GM21447 (cell line): ENCODE results near the gene RC3H2.
A peak's percentile ranks its signal among the peaks of the same experiment; 100 is the strongest.
"Not testable (repeated sequence)": the region's sequence is repeated elsewhere in the genome, so short reads cannot be mapped to it uniquely, and the experiment has no call there.

ENCODE experiments used
- ATAC-seq: cut with Tn5 transposase; IDR thresholded peaks from one replicate; pipeline ENCODE4 v1.9.1; 2021; ENCODE audit not compliant: unreplicated experiment

RC3H2 gene

DNA sequence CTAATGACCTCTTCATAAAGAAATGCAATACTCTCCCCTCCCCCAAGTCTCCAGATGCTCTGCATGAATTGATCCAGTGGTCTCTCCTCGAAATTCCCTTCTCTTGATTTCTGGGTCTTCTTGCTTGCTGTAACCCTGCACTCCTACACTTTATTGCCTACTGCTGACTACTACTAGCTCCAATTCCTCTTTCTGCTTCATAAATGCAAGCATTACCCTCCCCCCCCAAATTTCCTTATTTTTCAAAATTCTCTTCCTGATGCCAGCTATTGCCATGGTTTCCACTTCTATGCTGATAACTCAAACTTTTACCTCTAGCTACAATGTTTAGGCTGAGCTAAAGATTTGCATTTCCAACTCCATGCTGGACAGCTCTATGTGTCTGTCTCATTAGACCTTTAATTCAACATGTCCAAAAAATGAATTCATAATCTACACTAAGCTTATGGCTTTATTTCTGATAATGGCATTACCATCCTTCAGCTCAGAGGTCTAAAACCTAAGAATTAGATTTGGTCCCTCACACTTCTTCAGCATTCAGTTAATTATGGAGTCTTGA lies 24.7 kb upstream of the RC3H2 start:
- no peak for ATAC-seq

DNA sequence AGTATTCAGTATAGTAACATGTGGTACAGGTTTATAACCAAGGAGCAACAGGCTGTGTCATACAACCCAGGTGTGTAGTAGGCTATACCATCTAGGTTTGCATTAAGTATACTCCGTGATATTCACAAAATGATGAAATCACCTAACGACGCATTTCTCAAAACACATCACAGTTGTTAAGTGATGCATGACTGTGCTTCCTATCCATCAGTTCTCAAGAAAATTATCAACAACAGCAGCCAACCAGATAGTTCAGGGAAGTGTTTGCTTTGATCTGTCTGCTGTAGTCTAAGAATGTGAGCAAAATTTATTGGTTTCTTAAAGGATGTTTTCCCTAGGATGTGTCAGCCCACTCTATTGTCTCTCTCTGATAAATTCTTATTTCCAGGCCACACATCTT lies 18.8 kb upstream of the RC3H2 start:
- ATAC-seq: no peak

DNA sequence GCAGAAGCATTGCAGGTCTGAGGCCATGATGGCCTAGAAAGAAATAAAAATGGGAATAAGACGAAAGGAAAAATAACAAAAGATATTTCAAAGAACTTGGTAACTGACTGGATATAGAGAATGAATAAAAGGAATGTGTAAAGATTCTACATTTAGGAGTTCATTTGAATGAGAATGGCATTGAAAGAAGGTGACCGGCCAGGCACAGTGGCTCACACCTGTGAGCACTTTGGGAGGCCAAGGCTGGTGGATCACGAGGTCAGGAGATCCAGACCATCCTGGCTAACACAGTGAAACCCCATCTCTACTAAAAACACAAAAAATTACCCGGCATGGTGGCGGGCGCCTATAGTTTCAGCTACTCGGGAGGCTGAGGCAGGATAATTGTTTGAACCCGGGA lies 17.6 kb upstream of the RC3H2 start:
- no peak for ATAC-seq

DNA sequence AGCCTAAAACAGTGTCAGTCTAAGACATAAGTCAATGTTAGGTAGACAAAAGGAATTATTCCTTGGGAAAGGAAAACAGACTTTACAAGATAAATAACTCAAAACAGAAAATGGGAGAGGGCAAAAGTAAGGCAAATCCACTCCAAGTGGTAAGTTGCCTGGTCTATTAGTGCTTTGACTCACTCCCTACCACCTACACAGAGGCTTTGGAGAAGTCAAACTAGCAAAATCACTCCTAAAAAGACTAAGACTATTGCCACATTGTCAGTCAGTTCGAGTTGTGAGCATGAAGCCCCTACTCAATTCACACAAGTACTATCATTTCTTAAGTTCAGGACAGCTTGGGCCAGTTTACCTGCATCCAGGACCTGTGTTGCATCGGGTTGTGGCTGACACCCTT lies 13.2 kb upstream of the RC3H2 start:
- ATAC-seq: no peak

DNA sequence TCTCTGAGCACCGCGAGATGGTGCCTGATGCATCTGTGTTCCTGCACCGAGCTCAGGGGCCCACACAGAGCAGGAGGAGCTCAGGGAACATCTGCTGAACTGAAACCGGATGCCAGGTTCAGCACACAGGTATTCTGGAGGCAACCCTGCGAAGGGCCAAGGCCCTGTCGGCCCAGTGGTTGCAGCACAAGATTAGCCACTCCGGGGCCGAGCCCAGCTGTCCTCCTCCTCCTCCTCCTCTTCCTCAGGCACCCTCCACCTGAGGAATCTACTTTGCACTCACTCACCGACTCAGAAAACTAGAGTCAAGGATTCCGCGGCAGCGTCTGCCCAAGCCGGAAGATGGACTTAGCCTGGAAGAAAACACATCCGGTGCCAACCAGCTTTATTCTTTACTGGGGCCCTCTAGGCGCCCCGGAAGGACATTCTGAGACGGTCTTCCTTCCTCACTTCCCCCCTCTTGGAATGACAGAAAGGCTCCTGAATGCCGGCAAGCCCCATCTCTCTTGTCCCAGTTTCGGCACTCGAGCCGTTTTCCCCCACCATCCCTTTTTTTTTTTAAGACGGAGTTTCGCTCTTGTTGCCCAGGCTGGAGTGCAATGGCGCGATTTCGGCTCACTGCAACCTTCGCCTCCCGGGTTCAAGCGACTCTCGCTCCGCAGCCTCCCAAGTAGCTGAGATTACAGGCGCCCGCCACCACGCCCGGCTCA lies 8.0 kb upstream of the RC3H2 start, which contains the start of gene ZBTB6:
Gene ZBTB6, minus strand, starts transcription at position 360 of the 710 bp plus-strand sequence. CDS start 1,251 bp downstream, outside the sequence.
- ATAC-seq: peak; percentile 95

DNA sequence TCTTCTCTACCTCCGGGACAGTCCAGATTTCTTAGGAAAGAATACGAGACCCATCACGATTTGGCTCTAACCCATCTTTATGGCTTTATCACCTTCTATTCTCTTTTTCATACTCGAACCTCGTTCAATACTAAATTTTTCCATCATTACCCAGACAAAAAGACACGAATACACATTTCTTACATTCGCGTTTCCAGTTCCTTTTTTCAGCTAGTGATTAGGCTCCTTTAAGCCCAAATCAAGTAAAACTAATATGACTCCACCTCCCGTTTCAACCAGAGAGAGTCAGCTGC lies 7.5 kb upstream of the RC3H2 start:
- ATAC-seq: no peak

DNA sequence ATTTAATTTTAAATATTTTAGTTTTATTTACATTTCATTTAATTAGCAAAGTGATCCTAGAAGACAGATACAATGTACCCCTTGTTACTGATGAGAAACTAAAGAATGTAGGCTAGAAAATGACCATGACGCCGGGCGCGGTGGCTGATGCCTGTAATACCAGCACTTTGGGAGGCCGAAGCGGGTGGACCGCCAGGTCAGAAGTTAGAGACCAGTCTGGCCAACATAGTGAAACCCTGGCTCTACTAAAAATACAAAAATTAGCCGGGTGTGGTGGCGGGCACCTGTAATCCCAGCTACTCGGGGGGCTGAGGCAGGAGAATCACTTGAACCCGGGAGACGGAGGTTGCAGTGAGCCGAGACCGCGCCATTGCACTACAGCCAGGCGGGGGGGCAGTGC lies 963 bp upstream of the RC3H2 start:
- ATAC-seq: not testable (repeated sequence)

DNA sequence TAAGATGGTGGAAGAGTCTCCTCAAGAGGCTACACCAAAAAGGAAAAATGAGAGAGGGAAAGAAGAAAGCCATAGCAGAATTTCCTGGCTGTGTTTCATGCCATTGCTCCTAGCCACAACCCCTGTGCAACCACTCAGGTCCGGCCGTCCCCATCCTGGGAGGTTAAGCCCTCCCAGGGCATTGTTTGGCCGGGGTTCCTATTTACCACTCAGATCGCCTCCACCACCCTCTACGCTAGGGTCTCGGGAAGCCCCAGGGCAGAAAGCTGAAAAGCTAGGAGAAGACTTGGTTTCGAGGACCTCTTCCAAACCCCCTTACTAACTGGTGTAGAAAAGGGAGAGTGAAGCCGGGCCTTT lies 715 bp downstream of the RC3H2 start:
- ATAC-seq: peak; percentile 24

DNA sequence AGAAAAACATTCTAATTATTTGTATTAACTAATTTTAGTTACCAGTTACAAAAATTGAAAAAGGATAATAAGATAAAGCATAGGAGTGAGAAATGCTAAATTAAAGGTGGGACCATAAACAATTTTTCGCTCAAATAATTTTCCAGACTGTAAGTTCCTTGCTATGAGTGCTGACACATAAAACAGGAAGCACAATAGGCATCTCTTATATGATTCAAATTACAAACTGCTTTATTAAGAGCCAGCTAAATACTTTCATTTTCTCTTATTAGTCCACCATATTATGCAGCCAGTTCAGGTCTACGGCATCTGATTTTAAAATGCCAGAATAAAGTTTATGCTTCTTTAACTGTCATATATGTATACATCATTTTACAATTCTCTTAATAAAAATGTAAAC lies 4.4 kb downstream of the RC3H2 start:
- no peak for ATAC-seq

DNA sequence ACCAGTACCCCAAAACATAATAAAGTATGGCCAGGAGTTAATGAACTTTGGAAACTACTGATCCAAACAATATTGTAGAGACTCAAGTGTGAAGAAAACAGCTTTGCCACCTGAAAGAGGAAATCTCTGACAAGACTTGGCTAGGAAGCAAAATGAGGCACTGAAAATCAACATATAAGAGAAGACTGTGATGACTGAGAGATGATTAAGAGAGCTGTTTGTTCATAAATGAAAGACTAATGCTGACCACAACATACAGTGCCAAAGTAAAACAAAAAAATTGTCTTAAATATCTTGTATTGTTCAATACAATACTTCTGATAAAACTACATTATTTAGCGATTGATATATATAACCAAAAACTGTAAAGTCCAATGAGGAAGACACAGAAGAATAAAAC lies 7.2 kb downstream of the RC3H2 start:
- no peak for ATAC-seq

DNA sequence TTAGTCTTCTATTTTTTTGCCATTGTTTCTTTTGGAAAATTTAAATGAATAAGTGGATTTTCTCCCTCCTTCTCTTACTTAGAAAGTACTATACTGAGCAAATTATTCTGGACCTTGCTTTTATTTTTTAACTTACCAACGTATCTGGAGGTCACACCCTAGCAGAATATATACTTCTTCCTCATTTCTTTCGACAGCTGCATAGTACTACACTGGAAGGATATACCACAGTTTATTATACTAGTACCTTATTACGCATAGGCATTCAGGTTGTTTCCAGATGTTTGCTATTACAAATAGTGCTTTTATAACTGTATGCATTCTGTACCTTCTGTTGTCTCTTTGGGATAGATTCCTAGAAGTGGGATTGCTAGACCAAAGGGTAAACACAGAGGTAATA lies 16.7 kb downstream of the RC3H2 start:
- ATAC-seq: no peak

DNA sequence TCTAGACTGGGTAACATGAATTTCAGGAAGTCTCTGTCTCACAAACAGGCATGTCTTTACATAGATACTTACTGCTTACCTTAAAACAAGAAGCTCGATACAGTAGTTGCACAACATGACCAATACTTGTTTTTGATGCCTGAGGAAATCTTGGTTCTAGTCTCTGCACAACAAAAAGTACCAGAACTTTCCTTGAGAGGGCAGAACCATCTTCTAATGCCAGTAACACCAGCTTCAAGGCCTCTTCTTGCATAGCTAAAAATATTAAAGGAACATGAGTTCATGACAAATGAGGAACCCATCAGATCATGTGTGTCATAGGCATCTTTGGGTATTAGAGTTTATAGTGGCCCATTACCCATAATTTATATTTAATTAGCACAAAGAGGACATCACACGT lies 22.0 kb downstream of the RC3H2 start:
- ATAC-seq: no peak

DNA sequence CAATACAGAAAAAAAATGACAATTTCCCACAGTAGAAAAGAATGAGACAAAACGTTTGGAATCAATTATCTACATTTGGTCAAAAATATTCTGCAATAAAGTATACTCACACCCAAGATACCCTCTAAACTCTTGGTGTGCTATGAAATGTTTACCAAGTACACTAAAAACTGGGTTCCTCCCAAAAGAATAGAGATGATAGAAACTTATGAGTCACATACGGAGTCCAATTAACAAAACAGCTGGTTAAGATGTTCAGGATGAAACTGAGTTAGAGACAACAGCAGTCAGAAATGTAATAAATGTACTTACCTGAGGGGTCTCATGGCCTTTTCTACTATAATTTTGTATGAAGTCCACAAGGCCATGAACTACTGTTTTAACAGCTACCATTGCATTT lies 25.7 kb downstream of the RC3H2 start:
- no peak for ATAC-seq

DNA sequence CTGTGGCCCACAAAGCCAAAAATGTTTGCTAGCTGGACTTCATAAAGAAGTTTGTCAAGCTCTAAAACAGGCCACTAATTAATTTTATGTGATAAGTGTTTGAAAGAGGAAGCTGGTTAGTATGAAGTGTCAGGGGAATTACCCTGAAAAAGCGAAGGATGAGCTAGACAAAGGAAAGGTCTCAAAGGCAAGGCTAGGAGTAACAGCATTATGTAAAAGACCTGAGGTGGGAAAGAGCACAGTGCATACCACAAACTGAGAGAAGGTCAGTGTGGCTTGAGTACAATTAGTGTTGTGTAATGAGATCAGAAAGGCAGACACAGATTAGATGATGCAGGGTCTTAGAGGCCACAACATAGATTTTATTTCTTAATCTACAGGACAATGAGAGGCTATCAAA lies 29.6 kb downstream of the RC3H2 start:
- ATAC-seq: no peak

DNA sequence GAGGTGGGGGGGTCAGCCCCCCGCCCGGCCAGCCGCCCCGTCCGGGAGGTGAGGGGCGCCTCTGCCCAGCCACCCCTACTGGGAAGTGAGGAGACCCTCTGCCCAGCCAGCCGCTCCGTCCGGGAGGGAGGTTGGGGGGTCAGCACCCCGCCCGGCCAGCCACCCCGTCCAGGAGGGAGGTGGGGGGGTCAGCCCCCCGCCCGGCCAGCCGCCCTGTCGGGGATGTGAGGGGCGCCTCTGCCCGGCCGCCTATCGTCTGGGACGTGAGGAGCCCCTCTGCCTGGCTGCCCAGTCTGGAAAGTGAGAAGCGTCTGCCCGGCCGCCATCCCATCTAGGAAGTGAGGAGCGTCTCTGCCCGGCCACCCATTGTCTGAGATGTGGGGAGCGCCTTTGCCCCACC lies 37.9 kb downstream of the RC3H2 start:
- not testable (repeated sequence) for ATAC-seq

DNA sequence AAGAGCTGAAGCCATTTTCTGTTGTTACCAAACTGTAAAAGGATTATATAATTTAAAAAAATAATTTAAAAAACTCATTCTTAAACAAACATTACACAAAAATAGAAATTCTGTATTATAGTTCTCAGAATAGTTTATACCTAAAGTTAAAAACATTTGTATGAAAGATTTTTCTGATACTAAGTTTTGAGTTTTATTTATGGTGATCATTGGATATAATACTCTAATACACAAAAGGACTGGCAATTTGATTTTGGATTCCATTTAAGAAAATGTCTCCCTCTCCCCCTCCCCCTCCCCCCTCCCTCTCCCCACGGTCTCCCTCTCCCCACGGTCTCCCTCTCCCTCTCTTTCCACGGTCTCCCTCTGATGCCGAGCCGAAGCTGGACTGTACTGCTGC lies 39.1 kb downstream of the RC3H2 start:
- no peak for ATAC-seq

DNA sequence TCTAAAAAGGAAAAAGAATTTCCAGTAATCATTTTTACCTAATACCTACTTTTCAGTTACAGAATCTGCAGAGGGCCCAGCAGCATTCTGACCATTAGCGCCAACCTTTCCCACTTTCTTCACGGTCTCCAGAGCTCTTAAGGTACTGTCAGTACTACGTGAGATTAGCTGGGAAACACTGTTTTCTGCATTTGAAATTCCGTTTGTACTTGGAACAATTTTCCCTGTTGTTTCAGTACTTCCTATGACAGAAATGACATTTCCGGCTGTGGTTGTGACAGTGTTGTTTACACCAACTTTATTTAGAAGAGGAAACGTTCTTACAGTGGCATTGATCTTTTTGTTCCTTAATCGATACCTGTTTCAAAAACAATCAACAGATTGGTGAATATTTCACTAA lies 39.9 kb downstream of the RC3H2 start:
- ATAC-seq: no peak

DNA sequence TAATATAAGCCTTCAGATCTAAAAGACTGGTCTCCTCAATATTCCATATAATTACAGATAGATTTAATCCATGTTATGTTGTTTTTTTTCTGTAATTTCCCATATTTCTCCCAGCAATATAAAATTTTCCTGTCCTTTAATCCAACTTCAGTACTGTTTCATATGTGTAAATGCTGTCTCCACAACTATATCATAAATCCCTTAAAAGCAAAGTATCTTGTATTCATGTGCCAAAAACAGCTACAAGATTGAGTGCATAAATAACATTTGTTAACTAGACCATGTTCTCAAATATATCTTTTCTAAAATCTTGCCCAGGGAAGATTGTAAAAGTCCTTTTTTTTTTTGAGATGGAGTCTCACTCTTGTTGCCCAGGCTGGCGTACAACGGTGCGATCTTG lies 41.8 kb downstream of the RC3H2 start:
- ATAC-seq: no peak

DNA sequence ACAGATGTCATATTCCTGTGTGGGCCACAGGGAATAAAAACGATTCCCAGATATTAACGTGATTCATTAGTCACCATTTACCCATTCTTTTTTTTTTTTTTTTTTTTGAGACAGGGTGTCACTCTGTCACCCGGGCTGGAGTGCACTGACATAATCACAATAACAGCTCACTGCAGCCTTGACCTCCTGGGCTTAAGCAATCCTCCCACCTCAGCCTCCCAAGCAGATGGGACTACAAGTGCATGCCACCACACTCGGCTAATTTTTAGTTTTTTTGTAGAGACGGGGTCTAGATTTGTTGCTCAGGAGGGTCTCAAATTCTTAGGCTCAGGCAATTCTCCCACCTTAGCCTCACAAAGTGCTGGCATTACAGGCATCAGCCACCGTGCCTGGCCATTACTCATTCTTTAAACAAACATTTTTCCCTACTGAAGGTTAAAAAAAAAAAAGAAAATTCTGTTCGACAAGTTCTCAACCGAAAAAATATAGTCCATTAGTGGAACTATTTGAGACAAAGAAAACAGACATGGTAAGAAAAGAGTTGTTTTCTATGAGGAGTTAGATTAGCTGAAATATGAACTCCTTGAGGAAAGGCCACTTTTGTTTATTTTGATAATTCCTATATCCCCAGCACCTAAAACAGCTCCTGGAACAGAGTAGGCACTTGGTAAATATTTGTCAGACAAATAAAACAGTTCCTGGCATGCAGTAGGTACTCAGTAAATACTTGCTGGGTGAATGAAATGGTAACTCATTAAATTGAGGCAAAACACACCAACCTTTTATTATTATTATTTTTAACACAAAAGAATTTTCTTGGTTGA lies 44.6 kb downstream of the RC3H2 start:
- no peak for ATAC-seq

DNA sequence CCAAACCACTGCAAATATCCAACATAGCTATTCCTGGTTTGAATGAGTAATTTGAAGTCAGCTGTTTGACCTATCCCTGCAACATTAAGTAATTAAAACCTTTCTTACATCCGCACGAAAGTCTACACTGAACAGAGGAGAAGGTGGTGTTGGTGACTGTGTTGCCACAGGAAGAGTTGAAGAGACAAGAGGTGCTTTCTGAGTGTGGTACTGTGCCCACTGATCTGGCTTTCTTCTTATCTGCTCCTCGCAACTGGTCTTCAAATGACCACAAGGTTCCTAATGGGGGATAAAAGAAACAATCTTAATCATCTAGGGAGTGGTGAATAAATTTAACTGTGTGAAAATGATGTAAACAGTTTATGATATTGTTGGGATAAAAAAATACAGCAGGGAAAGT lies 47.3 kb downstream of the RC3H2 start:
- no peak for ATAC-seq

DNA sequence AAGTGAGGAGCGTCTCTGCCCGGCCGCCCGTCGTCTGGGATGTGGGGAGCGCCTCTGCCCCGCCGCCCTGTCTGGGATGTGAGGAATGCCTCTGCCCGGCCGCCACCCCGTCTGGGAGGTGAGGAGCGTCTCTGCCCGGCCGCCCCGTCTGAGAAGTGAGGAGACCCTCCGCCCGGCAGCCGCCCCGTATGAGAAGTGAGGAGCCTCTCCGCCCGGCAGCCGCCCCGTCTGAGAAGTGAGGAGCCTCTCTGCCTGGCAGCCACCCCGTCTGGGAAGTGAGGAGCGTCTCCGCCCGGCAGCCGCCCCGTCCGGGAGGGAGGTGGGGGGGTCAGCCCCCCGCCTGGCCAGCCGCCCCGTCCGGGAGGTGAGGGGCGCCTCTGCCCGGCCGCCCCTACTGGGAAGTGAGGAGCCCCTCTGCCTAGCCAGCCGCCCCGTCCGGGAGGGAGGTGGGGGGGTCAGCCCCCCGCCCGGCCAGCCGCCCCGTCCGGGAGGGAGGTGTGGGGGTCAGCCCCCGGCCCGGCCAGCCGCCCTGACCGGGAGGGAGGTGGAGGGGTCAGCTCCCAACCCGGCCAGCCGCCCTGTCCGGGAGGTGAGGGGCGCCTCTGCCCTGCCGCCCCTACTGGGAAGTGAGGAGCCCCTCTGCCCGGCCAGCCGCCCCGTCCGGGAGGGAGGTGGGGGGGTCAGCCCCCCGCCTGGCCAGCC lies 52.9 kb downstream of the RC3H2 start:
- not testable (repeated sequence) for ATAC-seq
